Uterus (tissue), 2 donors: ENCODE results near the gene CRYZL1.

Experiments
- CTCF ChIP-seq, 4 experiments: fragments of 200-600 bp in 2 of 4; fragments of 450-650 bp in 2 of 4; sonication (generic) in 2 of 4; IDR thresholded peaks; one replicate each; pipeline ENCODE4 v1.5.1; 2016 to 2019; ENCODE audit warnings: antibody characterized with exemption in 4 of 4, mild to moderate bottlenecking in 2 of 4, moderate library complexity in 1 of 4
- POLR2A ChIP-seq, 2 donors: fragments of 450-650 bp; IDR thresholded peaks; one replicate each; pipeline ENCODE4 v1.6.1; 2016; ENCODE audit warnings: antibody characterized with exemption in 2 of 2, mild to moderate bottlenecking in 1 of 2, moderate library complexity in 1 of 2

- TF ChIP-seq CTCF (IDR thresholded peaks at IDR 0.05) (no peak), POLR2A (IDR thresholded peaks at IDR 0.05) (no peak)
Measured at GRCh38 chr21:33557447-33557846, 84.1 kb downstream of the CRYZL1 start.
